Brain microvascular endothelial cell (primary cell): Measurements from ENCODE around the gene CDHR3.

Source experiments
- DNase-seq: peaks from one replicate; pipeline ENCODE4 v3.0.0-alpha.2; 2020
- H3K27ac ChIP-seq: fragments of 250-450 bp; sonication (Bioruptor Pico); 2 replicates; pipeline ENCODE4 v1.5.1; 2020; ENCODE audit warnings: mild to moderate bottlenecking, moderate library complexity
- H3K27me3 ChIP-seq: fragments of 250-450 bp; sonication (Bioruptor Pico); replicated peaks from 2 replicates; pipeline ENCODE4 v1.5.1; 2020; ENCODE audit warnings: mild to moderate bottlenecking
- H3K36me3 ChIP-seq: fragments of 250-450 bp; sonication (Bioruptor Pico); replicated peaks from 2 replicates; pipeline ENCODE4 v1.5.1; 2020; ENCODE audit warnings: mild to moderate bottlenecking
- H3K4me3 ChIP-seq: 2 replicates; pipeline ENCODE4 v1.5.1; 2011; ENCODE audit warnings: low read depth, mild to moderate bottlenecking, control low read depth, low read length, moderate library complexity
- CTCF ChIP-seq: IDR thresholded peaks from 2 replicates; pipeline ENCODE4 v1.5.1; 2011; ENCODE audit warnings: low read depth, mild to moderate bottlenecking, moderate library complexity, low read length, control low read depth, inconsistent platforms; ENCODE audit errors: missing control alignments
- in situ Hi-C: cut with HindIII; loops from 2 replicates; pipeline ENCODE4 v1.10.0; 2017; ENCODE audit warnings: low sequenced_read_pairs, low pct_ligation_motif_present

The CDHR3 gene

GRCh38 chr7:106069471-106070200 is 106.6 kb downstream of the CDHR3 start:
- Histone ChIP-seq H3K27ac (no peak overlapping the region), H3K4me3 (no peak overlapping the region), H3K27me3 (no peaks in the 10 kb centered on the region), H3K36me3 (no peaks in the 10 kb centered on the region)
- in situ Hi-C loops, result loop anchor here (25.0 kb wide), 1 partner anchor 93 kb away; no protein-coding TSS in a partner anchor
- no peak for DNase-seq
- no peak for TF ChIP-seq CTCF

DNA sequence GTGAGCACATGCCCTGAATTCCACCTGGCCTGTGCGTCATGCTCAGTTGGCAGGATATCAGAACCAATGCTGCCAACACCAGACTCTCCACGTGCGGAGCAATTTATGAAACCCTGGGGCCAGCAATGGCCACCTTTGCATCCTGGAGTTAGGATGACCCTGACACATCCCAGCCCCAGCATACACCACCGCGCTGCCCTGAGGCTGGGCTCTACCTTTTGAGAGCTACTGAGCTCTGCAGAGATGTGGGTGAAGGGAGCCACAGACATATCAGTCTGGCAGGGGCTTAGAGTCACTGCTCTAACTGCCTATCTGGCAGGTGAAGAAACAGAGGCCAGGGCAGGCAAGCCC is 107.1 kb downstream of the CDHR3 start:
- no peak overlapping the region for H3K27ac ChIP-seq
- in situ Hi-C loops, result loop anchor here (25.0 kb wide), 1 partner anchor 92 kb away; no protein-coding TSS in a partner anchor
- DNase-seq, result no peak

DNA sequence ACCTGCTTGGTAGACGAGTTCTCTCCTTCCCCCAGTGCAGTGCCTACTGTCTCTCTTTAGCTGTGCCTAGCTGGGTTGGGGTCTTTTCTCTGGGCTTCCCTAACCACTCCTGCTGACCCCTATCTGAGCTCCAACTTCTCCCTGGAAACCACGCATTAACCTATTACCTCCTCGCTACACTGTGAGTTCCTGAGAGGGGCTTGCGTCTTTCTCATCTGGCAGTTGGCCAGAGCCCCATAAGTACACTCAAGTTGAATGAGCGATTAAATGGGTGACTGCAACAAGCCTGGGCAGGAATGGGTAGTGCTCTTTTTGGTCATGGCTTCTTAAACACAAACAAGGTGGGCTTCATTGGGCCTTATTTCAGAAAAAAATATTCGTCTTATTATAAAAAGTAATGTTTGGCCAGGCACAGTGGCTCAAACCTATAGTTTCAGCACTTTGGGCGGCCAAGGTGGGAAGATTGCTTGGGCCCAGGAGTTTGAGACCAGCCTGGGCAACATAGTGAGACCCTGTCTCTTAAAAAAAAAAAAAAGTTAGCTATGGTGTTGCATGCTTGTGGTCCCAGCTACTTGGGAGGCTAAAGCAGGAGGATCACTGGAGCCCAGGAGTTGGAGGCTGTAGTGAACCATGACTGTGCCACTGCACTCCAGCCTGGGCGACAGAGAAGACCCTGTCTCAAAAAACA is 107.6 kb downstream of the CDHR3 start:
- in situ Hi-C loops, result loop anchor here (25.0 kb wide), 1 partner anchor 92 kb away; no protein-coding TSS in a partner anchor
- no peak overlapping the region for H3K4me3 ChIP-seq

More for the DNA sequence above, 107.1 kb downstream of the CDHR3 start:
- no peaks in the 10 kb centered on the region for H3K36me3 ChIP-seq
- H3K4me3 ChIP-seq, result no peak overlapping the region
- no peaks in the 10 kb centered on the region for H3K27me3 ChIP-seq
- TF ChIP-seq CTCF, result no peak

DNA sequence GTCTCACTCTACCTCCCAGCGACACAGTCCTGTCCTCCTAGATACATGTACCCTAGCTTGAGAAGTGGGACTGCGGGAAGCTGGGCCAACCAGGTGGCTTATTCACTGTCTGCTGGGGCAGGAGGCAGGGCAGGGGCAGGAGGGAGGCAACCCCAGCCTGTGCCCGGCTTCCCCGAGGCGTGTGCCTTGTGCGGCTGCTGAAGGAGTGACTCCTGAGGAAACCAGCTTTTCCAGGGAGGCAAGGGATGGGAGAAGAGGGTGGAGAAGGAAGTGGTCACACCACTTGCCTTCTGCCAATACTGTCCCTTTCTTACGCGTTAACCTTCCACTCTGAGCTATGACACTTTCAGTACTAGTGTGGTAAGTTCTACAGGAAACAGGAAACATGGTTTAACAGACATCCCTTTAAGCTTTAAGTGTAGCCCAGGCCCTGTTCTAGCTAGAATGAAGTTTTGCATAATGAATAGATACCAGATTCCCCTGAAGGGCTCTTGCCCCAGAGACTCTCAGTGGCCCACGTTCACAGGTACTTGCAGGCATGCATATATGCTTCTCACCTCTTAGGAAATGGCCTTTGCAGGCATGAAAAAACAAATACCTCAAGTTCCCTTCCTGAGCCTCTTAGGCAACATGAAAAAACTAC is 108.4 kb downstream of the CDHR3 start:
- H3K27me3 ChIP-seq, result no peaks in the 10 kb centered on the region
- no peak for TF ChIP-seq CTCF
- H3K36me3 ChIP-seq, result no peaks in the 10 kb centered on the region
- no peak overlapping the region for H3K4me3 ChIP-seq
- no peak overlapping the region for H3K27ac ChIP-seq
- in situ Hi-C loops, result loop anchor here (25.0 kb wide), 1 partner anchor 91 kb away; no protein-coding TSS in a partner anchor
- no peak for DNase-seq

More for the DNA sequence above, 107.6 kb downstream of the CDHR3 start:
- no peak overlapping the region for H3K27ac ChIP-seq
- H3K36me3 ChIP-seq, result no peaks in the 10 kb centered on the region
- no peaks in the 10 kb centered on the region for H3K27me3 ChIP-seq
- TF ChIP-seq CTCF, result no peak
- no peak for DNase-seq

GRCh38 chr7:106071999-106072714 is 109.1 kb downstream of the CDHR3 start:
- Histone ChIP-seq H3K4me3 (no peak overlapping the region), H3K27me3 (no peaks in the 10 kb centered on the region), H3K27ac (no peak overlapping the region), H3K36me3 (no peaks in the 10 kb centered on the region)
- in situ Hi-C loops, result loop anchor here (25.0 kb wide), 1 partner anchor 90 kb away; no protein-coding TSS in a partner anchor
- DNase-seq, result no peak
- TF ChIP-seq CTCF, result no peak
